HG02938 (cell line): Measurements from ENCODE around the gene PARVG.

Source experiments
- ATAC-seq: cut with Tn5 transposase; IDR thresholded peaks from one replicate; pipeline ENCODE4 v1.9.1; 2021; ENCODE audit warnings: mild to moderate bottlenecking, moderate library complexity; ENCODE audit not compliant: unreplicated experiment

The PARVG gene

GRCh38 chr22:44180706-44181032, at the start of gene PARVG:
Gene PARVG (plus strand): TSS chr22:44180925. CDS start chr22:44183330, 2,405 bp downstream.
- ATAC-seq = peak; percentile 67

GRCh38 chr22:44131412-44131811, 49.3 kb upstream of the PARVG start:
- ATAC-seq = no peak

GRCh38 chr22:44131989-44132685, 48.6 kb upstream of the PARVG start:
- no peak for ATAC-seq

- no peak for ATAC-seq
Measured at GRCh38 chr22:44132724-44133123, 48.0 kb upstream of the PARVG start.

- no peak for ATAC-seq
Measured at GRCh38 chr22:44133161-44133560, 47.6 kb upstream of the PARVG start.

- ATAC-seq = no peak
Measured at GRCh38 chr22:44133901-44134571, 46.7 kb upstream of the PARVG start.

GRCh38 chr22:44136112-44136511, 44.6 kb upstream of the PARVG start:
- no peak for ATAC-seq

GRCh38 chr22:44136786-44137185, 43.9 kb upstream of the PARVG start:
- no peak for ATAC-seq

GRCh38 chr22:44137415-44137814, 43.3 kb upstream of the PARVG start:
- ATAC-seq = no peak

- no peak for ATAC-seq
Measured at GRCh38 chr22:44139773-44140172, 41.0 kb upstream of the PARVG start.

GRCh38 chr22:44142421-44143104, 38.2 kb upstream of the PARVG start:
- no peak for ATAC-seq

GRCh38 chr22:44143105-44143474, 37.6 kb upstream of the PARVG start:
- ATAC-seq = no peak

- ATAC-seq = no peak
Measured at GRCh38 chr22:44143579-44143978, 37.1 kb upstream of the PARVG start.

GRCh38 chr22:44144046-44144569, 36.6 kb upstream of the PARVG start:
- no peak for ATAC-seq

GRCh38 chr22:44145544-44145943, 35.2 kb upstream of the PARVG start:
- no peak for ATAC-seq

GRCh38 chr22:44146088-44146861, 34.5 kb upstream of the PARVG start:
- no peak for ATAC-seq

- no peak for ATAC-seq
Measured at GRCh38 chr22:44147008-44147645, 33.6 kb upstream of the PARVG start.

GRCh38 chr22:44147821-44148574, 32.7 kb upstream of the PARVG start:
- ATAC-seq = no peak

- no peak for ATAC-seq
Measured at GRCh38 chr22:44151676-44152075, 29.0 kb upstream of the PARVG start.

GRCh38 chr22:44153710-44154109, 27.0 kb upstream of the PARVG start:
- no peak for ATAC-seq
